Measurements from ENCODE around the gene PGLYRP3.

PGLYRP3 gene

GRCh38 chr1:153272186-153272585 lies 40.6 kb downstream of the PGLYRP3 start:
- no peaks in the 10 kb centered on the region for H3K36me3 ChIP-seq (ENCODE audit: control insufficient read depth, insufficient read depth, low read length, severe bottlenecking)
- H3K9me3 ChIP-seq (ENCODE audit: control insufficient read depth, low read length), result no peaks in the 10 kb centered on the region
- H3K9ac ChIP-seq (ENCODE audit: low read length), result no peak overlapping the region
- H3K27me3 ChIP-seq (replicated peaks; ENCODE audit: control insufficient read depth, insufficient read depth, low read length), result peaks cover 5% of the 10 kb centered on the region
- H3K4me3 ChIP-seq (ENCODE audit: low read length), result no peak overlapping the region
- DNase-seq (ENCODE audit: low read depth), result no peak
- no peaks in the 10 kb centered on the region for H3K4me1 ChIP-seq (ENCODE audit: control insufficient read depth, insufficient read depth, low read length)

DNA sequence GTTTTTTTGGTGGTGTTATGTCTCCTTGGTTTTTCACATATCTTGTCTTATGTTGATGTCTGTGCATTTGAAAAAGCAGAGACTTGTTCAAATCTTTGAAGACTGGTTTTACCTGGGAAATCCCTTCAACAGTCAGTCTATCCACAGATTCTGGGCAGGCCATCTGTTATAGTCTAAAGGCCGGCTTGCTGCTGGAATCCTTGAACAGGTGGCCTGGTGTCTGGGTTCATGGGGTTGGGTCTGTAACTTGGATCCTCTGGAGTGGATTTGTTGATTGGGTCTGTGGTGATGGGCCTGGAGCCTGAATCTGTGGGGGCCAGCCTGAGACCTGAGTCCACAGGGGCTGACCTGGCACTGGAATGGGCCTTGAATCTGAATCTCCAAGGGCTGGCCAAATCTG lies 41.0 kb downstream of the PGLYRP3 start:
- H3K9me3 ChIP-seq (ENCODE audit: control insufficient read depth, low read length), result no peaks in the 10 kb centered on the region
- H3K4me3 ChIP-seq (ENCODE audit: low read length), result no peak overlapping the region
- no peak for DNase-seq (ENCODE audit: low read depth)
- no peaks in the 10 kb centered on the region for H3K36me3 ChIP-seq (ENCODE audit: control insufficient read depth, insufficient read depth, low read length, severe bottlenecking)
- no peak overlapping the region for H3K9ac ChIP-seq (ENCODE audit: low read length)
- H3K27me3 ChIP-seq (replicated peaks; ENCODE audit: control insufficient read depth, insufficient read depth, low read length), result peaks cover 8% of the 10 kb centered on the region
- H3K4me1 ChIP-seq (ENCODE audit: control insufficient read depth, insufficient read depth, low read length), result no peaks in the 10 kb centered on the region

DNA sequence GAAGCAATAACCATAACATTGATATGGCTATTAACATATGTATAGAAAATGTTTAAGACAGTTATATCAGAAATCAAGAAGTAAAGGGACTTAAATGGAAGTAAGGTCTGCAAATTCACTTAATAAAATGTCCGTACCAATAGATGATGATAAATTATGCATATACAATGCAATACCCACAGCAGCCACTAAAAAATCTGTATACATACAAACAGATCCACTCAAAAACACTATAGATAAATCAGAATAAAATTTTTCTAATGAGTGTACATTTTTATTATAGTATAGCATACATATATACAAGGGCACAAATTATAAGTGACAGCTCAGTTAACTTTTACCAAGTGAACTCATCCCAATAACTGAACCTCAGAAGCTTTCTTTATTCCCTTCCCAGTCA lies 47.3 kb downstream of the PGLYRP3 start:
- no peaks in the 10 kb centered on the region for H3K4me1 ChIP-seq (ENCODE audit: control insufficient read depth, insufficient read depth, low read length)
- H3K9me3 ChIP-seq (ENCODE audit: control insufficient read depth, low read length), result no peaks in the 10 kb centered on the region
- H3K4me3 ChIP-seq (ENCODE audit: low read length), result no peak overlapping the region
- peaks cover 41% of the 10 kb centered on the region for H3K27me3 ChIP-seq (replicated peaks; ENCODE audit: control insufficient read depth, insufficient read depth, low read length)
- DNase-seq (ENCODE audit: low read depth), result no peak
- no peaks in the 10 kb centered on the region for H3K36me3 ChIP-seq (ENCODE audit: control insufficient read depth, insufficient read depth, low read length, severe bottlenecking)
- no peak overlapping the region for H3K9ac ChIP-seq (ENCODE audit: low read length)

DNA sequence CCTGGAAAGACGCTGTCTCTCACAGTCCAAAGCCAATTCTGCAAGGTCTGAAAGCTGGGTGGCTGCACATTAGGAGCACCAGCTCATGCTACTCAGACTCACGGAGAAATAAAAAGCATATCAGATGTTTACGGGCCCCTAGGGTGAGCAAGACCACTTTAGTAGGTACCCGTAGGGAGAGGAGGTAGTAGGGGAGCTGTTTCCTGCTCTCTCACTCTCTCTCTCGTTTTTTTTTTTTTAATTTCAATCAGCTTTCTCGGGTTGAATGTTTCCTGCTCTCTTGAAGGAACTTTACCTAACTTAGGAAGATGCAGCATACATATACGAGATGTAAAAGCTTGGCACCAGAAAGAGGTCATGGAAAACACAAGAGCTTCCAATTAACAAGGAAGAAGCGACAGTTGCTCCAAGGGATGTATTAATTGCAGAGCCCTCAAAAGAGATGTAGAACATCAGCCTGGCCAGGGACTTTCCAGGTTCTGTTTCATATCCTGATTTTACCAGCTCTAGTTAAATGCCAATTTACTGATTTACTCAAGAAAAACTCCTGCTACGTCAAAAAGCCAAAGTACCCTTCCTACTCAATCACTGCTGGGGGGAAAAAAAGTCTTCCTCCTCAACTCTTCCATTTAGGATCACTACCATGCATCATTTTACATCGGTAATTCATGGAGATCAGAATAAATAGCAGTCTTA lies 50.1 kb downstream of the PGLYRP3 start:
- peaks cover 41% of the 10 kb centered on the region for H3K27me3 ChIP-seq (replicated peaks; ENCODE audit: control insufficient read depth, insufficient read depth, low read length)
- no peak for DNase-seq (ENCODE audit: low read depth)
- no peaks in the 10 kb centered on the region for H3K9me3 ChIP-seq (ENCODE audit: control insufficient read depth, low read length)
- H3K4me3 ChIP-seq (ENCODE audit: low read length), result no peak overlapping the region
- no peak overlapping the region for H3K9ac ChIP-seq (ENCODE audit: low read length)
- H3K4me1 ChIP-seq (ENCODE audit: control insufficient read depth, insufficient read depth, low read length), result no peaks in the 10 kb centered on the region
- no peaks in the 10 kb centered on the region for H3K36me3 ChIP-seq (ENCODE audit: control insufficient read depth, insufficient read depth, low read length, severe bottlenecking)

GRCh38 chr1:153262070-153262366 lies 50.7 kb downstream of the PGLYRP3 start:
- no peak overlapping the region for H3K9ac ChIP-seq (ENCODE audit: low read length)
- peaks cover 36% of the 10 kb centered on the region for H3K27me3 ChIP-seq (replicated peaks; ENCODE audit: control insufficient read depth, insufficient read depth, low read length)
- peak overlapping the region; percentile 52 for H3K4me3 ChIP-seq (ENCODE audit: low read length)
- H3K4me1 ChIP-seq (ENCODE audit: control insufficient read depth, insufficient read depth, low read length), result no peaks in the 10 kb centered on the region
- no peak for DNase-seq (ENCODE audit: low read depth)
- no peaks in the 10 kb centered on the region for H3K36me3 ChIP-seq (ENCODE audit: control insufficient read depth, insufficient read depth, low read length, severe bottlenecking)
- H3K9me3 ChIP-seq (ENCODE audit: control insufficient read depth, low read length), result no peaks in the 10 kb centered on the region

- Histone ChIP-seq H3K9me3 (ENCODE audit: control insufficient read depth, low read length) (no peaks in the 10 kb centered on the region), H3K4me1 (ENCODE audit: control insufficient read depth, insufficient read depth, low read length) (no peaks in the 10 kb centered on the region), H3K4me3 (ENCODE audit: low read length) (peak overlapping the region; percentile 52), H3K36me3 (ENCODE audit: control insufficient read depth, insufficient read depth, low read length, severe bottlenecking) (no peaks in the 10 kb centered on the region), H3K27me3 (replicated peaks; ENCODE audit: control insufficient read depth, insufficient read depth, low read length) (peaks cover 31% of the 10 kb centered on the region), H3K9ac (ENCODE audit: low read length) (no peak overlapping the region)
- DNase-seq (ENCODE audit: low read depth), result peak; percentile 49
Observed at GRCh38 chr1:153261281-153262069, 51.3 kb downstream of the PGLYRP3 start.

- DNase-seq (ENCODE audit: low read depth), result peak; percentile 3
- no peaks in the 10 kb centered on the region for H3K9me3 ChIP-seq (ENCODE audit: control insufficient read depth, low read length)
- H3K9ac ChIP-seq (ENCODE audit: low read length), result no peak overlapping the region
- H3K36me3 ChIP-seq (ENCODE audit: control insufficient read depth, insufficient read depth, low read length, severe bottlenecking), result no peaks in the 10 kb centered on the region
- no peaks in the 10 kb centered on the region for H3K4me1 ChIP-seq (ENCODE audit: control insufficient read depth, insufficient read depth, low read length)
- H3K27me3 ChIP-seq (replicated peaks; ENCODE audit: control insufficient read depth, insufficient read depth, low read length), result peaks cover 29% of the 10 kb centered on the region
- H3K4me3 ChIP-seq (ENCODE audit: low read length), result no peak overlapping the region
Observed at GRCh38 chr1:153260585-153261280, 52.0 kb downstream of the PGLYRP3 start.

DNA sequence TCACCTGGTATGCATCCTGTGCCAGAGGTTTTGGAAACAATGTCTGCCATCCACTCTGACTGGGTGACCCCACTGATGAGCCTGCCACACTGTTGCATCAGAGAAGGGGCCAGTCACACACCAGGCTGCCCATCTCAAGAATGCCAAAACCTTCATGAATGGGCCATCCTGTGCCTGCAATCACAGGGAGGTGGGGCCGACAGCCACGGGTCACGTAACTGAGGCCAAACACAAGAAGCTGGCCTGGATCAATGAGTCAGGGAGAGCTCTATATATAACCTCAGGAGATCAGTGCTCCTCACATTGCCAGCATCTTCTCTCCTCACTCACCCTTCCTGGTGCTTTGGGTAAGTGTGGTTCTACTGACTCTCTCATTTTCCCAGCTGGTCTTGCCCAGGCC lies 53.4 kb downstream of the PGLYRP3 start, which contains the start of gene LORICRIN:
LORICRIN (plus strand) TSS at position 301 of the 400 bp plus-strand sequence. CDS start 1,263 bp downstream, outside the sequence.
- Histone ChIP-seq H3K36me3 (ENCODE audit: control insufficient read depth, insufficient read depth, low read length, severe bottlenecking) (no peaks in the 10 kb centered on the region), H3K4me3 (ENCODE audit: low read length) (no peak within 1 kb of the TSS), H3K9me3 (ENCODE audit: control insufficient read depth, low read length) (no peaks in the 10 kb centered on the region), H3K9ac (ENCODE audit: low read length) (no peak within 1 kb of the TSS), H3K27me3 (replicated peaks; ENCODE audit: control insufficient read depth, insufficient read depth, low read length) (peaks cover 26% of the 10 kb centered on the region), H3K4me1 (ENCODE audit: control insufficient read depth, insufficient read depth, low read length) (no peaks in the 10 kb centered on the region)
- DNase-seq (ENCODE audit: low read depth), result no peak

DNA sequence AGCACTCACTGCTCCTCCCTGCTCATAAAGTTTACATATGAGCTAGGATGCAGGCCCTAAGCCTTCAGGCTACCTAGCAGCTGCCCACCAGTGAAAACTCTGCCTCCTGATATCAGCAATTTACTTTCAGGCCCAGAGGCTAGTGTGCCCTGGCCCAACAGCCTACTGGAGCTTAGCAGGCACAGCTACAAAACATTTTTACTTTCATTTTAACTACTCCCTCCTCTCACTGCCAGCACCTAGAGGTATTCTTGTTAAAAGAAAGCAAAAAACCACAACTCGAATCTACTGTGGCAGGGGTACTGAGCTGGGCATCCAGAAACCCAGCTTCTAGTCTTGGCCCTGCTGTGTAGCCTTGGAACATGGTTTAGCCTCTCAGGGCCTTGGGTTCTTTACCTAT lies 59.1 kb downstream of the PGLYRP3 start:
- Histone ChIP-seq H3K36me3 (ENCODE audit: control insufficient read depth, insufficient read depth, low read length, severe bottlenecking) (no peaks in the 10 kb centered on the region), H3K27me3 (replicated peaks; ENCODE audit: control insufficient read depth, insufficient read depth, low read length) (peaks cover 15% of the 10 kb centered on the region), H3K4me3 (ENCODE audit: low read length) (no peak overlapping the region), H3K9ac (ENCODE audit: low read length) (no peak overlapping the region), H3K9me3 (ENCODE audit: control insufficient read depth, low read length) (no peaks in the 10 kb centered on the region), H3K4me1 (ENCODE audit: control insufficient read depth, insufficient read depth, low read length) (no peaks in the 10 kb centered on the region)
- DNase-seq (ENCODE audit: low read depth), result no peak

DNA sequence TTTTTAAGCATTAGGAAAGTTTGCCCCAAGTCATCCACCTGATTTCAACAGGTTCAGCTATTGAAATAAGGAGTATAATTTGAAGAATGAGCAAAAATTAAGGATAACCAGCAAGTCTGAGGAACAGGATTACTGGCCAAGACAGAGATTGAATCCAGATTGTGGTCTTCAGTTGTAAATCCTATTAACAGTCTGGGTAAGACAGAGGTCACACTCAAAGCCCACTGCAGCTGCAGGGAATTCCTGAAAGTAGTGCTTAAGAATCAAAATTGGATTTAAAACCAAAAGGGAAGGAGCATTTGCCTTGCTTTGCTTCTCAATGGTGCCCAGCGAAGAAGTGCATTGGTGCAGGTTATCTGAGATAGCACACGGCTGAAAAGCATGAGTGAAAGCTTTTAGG lies 59.7 kb downstream of the PGLYRP3 start:
- Histone ChIP-seq H3K4me3 (ENCODE audit: low read length) (no peak overlapping the region), H3K9ac (ENCODE audit: low read length) (no peak overlapping the region), H3K4me1 (ENCODE audit: control insufficient read depth, insufficient read depth, low read length) (no peaks in the 10 kb centered on the region), H3K9me3 (ENCODE audit: control insufficient read depth, low read length) (no peaks in the 10 kb centered on the region), H3K27me3 (replicated peaks; ENCODE audit: control insufficient read depth, insufficient read depth, low read length) (peaks cover 21% of the 10 kb centered on the region), H3K36me3 (ENCODE audit: control insufficient read depth, insufficient read depth, low read length, severe bottlenecking) (no peaks in the 10 kb centered on the region)
- DNase-seq (ENCODE audit: low read depth), result no peak

DNA sequence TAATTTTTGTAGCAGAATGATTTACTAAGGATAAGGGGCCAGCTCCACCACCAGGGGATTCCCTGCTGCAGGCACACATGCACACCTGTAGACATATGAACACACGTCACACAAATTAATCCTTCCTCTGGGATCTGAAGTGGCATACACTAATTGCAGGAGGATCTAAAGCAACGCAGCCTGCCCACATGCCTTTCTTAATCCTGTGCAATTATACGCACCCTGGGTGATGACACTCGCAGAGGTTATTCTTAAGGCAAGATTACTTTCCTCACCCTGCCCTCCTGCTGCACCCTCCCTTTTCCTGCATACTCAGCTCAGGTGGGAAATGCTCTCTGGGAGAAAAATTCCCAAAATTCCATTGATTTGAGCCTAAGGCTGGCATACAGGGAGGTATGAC lies 60.8 kb downstream of the PGLYRP3 start:
- Histone ChIP-seq H3K9ac (ENCODE audit: low read length) (no peak overlapping the region), H3K27me3 (replicated peaks; ENCODE audit: control insufficient read depth, insufficient read depth, low read length) (peaks cover 32% of the 10 kb centered on the region), H3K9me3 (ENCODE audit: control insufficient read depth, low read length) (no peaks in the 10 kb centered on the region), H3K4me3 (ENCODE audit: low read length) (no peak overlapping the region), H3K36me3 (ENCODE audit: control insufficient read depth, insufficient read depth, low read length, severe bottlenecking) (no peaks in the 10 kb centered on the region), H3K4me1 (ENCODE audit: control insufficient read depth, insufficient read depth, low read length) (no peaks in the 10 kb centered on the region)
- no peak for DNase-seq (ENCODE audit: low read depth)

All from adipocyte (in vitro differentiated cells).